SJCRH30 (cell line): ENCODE results near the gene CACNA1A. TPM values are rescaled to one million over a fixed set of nuclear protein-coding genes. Genes with fewer than 3 reads are reported as not detected.
A peak's percentile ranks its signal among the peaks of the same experiment; 100 is the strongest.
"Not testable (repeated sequence)": the region's sequence is repeated elsewhere in the genome, so short reads cannot be mapped to it uniquely, and the experiment has no call there.

Experiments
- DNase-seq, 2 experiments: peaks; one replicate each; pipeline ENCODE4 v3.0.0-alpha.2; 2015 to 2020
- H3K27ac ChIP-seq: fragments of 250-450 bp; sonication (Bioruptor Pico); 2 replicates; pipeline ENCODE4 v1.5.1; 2020; ENCODE audit warnings: mild to moderate bottlenecking, moderate library complexity
- H3K27me3 ChIP-seq: fragments of 250-450 bp; sonication (Bioruptor Pico); 2 replicates; pipeline ENCODE4 v1.5.1; 2020; ENCODE audit warnings: mild to moderate bottlenecking, moderate library complexity
- H3K36me3 ChIP-seq: fragments of 250-450 bp; sonication (Bioruptor Pico); 2 replicates; pipeline ENCODE4 v1.5.1; 2020; ENCODE audit warnings: mild to moderate bottlenecking, moderate library complexity
- H3K4me1 ChIP-seq: fragments of 250-450 bp; sonication (Bioruptor Pico); 2 replicates; pipeline ENCODE4 v1.5.1; 2020; ENCODE audit warnings: mild to moderate bottlenecking, moderate library complexity
- H3K4me3 ChIP-seq: fragments of 250-450 bp; sonication (Bioruptor Pico); 2 replicates; pipeline ENCODE4 v1.5.1; 2020; ENCODE audit warnings: mild to moderate bottlenecking, moderate library complexity
- H3K9me3 ChIP-seq: fragments of 250-450 bp; sonication (Bioruptor Pico); replicated peaks from 2 replicates; pipeline ENCODE4 v1.5.1; 2020; ENCODE audit warnings: mild to moderate bottlenecking, moderate library complexity
- total RNA-seq: library from RNA; depleted of rRNA; stranded (reverse); fragments of >200 nt; shearing (Covaris generic); gene quantifications from 2 replicates; pipeline ENCODE4 v1.2.3, GENCODE V29; 2014

CACNA1A gene
- total RNA-seq, 1 experiment from 2014 or later, result 0.12 TPM

DNA sequence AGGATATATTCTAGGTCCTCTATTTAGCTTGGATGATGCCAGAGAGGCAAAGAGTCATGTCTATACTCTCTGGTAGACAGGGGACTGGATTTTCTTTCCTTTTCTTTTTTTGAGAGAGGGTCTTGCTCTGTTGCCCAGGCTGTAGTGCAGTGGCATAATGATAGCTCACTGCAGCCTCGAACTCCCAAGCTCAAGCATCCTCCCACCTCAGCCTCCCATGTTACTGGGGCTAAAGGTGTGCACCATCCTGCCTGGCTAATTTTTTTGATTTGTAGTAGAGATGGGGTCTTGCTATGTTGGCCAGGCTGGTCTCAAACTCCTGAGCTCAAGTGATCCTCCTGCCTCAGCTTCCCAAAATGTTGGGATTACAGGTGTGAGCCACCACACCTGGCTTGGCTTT is 249.9 kb downstream of the CACNA1A start:
- not testable (repeated sequence) for H3K9me3 ChIP-seq, H3K27ac ChIP-seq, DNase-seq, H3K4me3 ChIP-seq, H3K27me3 ChIP-seq, H3K4me1 ChIP-seq, H3K36me3 ChIP-seq

DNA sequence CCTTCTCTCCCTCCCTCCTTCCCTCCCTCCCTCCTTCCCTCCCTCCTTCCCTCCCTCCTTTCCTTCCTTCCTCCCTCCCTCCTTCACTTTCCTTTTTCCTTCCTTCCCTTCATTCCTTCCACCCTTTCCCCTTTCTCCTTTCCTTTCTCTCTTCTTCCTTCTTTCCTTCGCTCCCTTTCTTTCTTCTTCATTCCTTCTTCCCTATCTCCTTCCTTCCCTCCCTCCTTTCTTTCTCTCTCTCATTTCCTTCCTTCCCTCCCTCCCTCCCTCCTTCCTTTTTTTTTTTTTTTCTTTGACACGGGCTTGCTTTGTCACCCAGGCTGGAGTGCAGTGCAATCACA is 250.6 kb downstream of the CACNA1A start:
- Histone ChIP-seq H3K27me3 (no peaks in the 10 kb centered on the region), H3K9me3 (no peaks in the 10 kb centered on the region), H3K27ac (no peak overlapping the region), H3K4me3 (no peak overlapping the region), H3K4me1 (no peaks in the 10 kb centered on the region), H3K36me3 (no peaks in the 10 kb centered on the region)
- no peak for DNase-seq

DNA sequence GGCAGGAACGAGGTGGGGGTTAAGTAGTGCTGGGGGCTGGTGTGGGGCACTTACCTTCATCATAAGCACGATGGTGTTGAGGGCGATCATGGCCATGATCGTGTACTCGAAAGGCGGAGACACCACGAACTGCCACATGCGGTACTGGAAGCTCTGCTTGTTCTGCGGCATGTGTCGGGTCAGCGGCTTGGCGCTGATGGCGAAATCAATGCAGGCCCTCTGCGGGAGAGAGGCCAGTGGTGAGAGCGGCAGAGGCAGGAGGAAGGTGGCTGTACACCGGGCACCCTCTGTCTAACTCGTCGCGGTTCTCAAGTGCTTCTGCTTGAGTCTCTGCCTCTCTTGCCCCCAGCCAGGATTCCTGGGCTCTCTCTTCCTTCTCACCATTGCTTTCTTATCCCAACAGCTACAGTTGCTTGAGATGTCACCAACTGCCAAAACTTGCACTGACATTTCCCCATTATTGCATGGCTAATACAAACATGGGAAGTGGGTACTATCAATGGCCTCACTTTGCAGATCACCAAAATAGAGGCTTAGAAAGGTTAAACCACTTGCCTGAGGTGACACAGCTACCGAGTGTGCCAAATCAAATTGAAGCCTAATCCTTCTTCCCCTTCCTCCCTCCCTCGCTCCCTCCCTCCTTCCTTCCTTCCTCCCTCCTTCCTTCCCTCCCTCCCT is 251.1 kb downstream of the CACNA1A start:
- Histone ChIP-seq H3K4me1 (no peaks in the 10 kb centered on the region), H3K9me3 (no peaks in the 10 kb centered on the region), H3K4me3 (no peak overlapping the region), H3K27ac (no peak overlapping the region), H3K36me3 (no peaks in the 10 kb centered on the region), H3K27me3 (no peaks in the 10 kb centered on the region)
- DNase-seq, result no peak

DNA sequence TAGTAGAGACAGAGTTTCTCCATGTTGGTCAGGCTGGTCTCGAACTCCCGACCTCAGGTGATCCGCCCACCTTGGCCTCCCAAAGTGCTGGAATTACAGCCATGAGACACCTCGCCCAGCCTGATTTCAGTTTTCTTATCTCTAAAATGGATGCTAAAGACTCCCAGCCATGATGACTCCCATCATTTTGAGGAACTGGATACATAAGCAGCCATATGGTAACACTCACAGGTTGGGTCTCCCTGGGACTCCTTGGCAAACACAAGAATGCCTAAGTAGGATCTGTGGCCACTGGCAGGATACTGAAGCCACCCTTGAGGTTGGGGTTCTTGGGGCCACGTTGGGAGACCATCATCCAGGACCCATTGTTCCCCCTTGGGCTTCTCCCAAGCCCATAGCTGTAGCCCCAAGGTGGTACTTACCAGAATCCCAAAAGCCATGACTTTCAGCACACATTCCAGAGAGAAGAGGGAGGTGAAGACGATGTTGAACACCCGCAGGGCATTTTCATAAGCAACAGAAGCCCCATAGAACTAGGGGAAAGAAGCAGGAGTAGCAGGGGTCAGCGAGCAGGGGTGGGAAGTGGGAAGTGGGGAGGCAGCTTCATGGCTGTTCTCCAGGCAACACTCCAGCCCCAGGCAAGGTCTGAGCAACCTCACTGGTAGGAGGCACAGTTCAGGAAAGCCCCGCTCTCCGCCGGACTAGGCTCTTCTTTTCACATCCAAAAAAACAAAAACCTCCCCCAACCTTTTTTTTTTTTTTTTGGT is 253.5 kb downstream of the CACNA1A start:
- H3K27me3 ChIP-seq, result peaks cover under 1% of the 10 kb centered on the region; the same call in 1 of the 2 replicates
- no peaks in the 10 kb centered on the region for H3K9me3 ChIP-seq
- no peaks in the 10 kb centered on the region for H3K36me3 ChIP-seq
- no peaks in the 10 kb centered on the region for H3K4me1 ChIP-seq
- DNase-seq, result no peak
- H3K4me3 ChIP-seq, result no peak overlapping the region
- no peak overlapping the region for H3K27ac ChIP-seq

DNA sequence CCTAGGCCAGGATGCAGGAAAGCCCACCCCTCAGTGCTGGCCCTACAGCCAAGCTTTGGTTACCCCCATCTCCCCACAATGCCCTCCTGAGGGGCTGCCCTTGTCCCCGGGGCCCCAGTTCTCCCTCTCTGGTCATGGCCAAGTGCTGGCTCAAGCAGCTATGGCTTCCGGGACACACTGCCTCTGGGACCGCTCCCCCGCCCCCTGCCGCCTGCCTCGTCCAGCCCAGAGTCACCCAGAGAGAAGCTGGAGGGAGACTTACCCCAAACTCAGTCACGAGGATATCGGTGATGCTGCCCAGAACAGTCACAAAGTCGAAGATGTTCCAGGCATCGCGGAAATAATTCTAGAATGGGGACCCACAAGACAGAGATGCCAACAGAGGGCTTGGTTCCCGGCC is 261.4 kb downstream of the CACNA1A start:
- Histone ChIP-seq H3K27me3 (peaks cover 2% of the 10 kb centered on the region; the same call in 1 of the 2 replicates), H3K36me3 (no peaks in the 10 kb centered on the region), H3K27ac (no peak overlapping the region), H3K4me1 (no peaks in the 10 kb centered on the region), H3K9me3 (no peaks in the 10 kb centered on the region), H3K4me3 (no peak overlapping the region)
- no peak for DNase-seq

GRCh38 chr19:13241231-13242104 is 264.8 kb downstream of the CACNA1A start:
- no peak overlapping the region for H3K27ac ChIP-seq
- H3K27me3 ChIP-seq, result no peaks in the 10 kb centered on the region; the same call in 1 of the 2 replicates
- H3K36me3 ChIP-seq, result no peaks in the 10 kb centered on the region
- DNase-seq, result peak; percentile 31 to 34
- no peaks in the 10 kb centered on the region for H3K9me3 ChIP-seq
- no peak overlapping the region for H3K4me3 ChIP-seq
- no peaks in the 10 kb centered on the region for H3K4me1 ChIP-seq

- Histone ChIP-seq H3K4me1 (no peaks in the 10 kb centered on the region), H3K27ac (no peak overlapping the region), H3K4me3 (no peak overlapping the region), H3K9me3 (no peaks in the 10 kb centered on the region), H3K27me3 (no peaks in the 10 kb centered on the region; the same call in 1 of the 2 replicates), H3K36me3 (no peaks in the 10 kb centered on the region)
- DNase-seq, result no peak
These were observed 265.8 kb downstream of the CACNA1A start for GRCh38 chr19:13240312-13241022.

DNA sequence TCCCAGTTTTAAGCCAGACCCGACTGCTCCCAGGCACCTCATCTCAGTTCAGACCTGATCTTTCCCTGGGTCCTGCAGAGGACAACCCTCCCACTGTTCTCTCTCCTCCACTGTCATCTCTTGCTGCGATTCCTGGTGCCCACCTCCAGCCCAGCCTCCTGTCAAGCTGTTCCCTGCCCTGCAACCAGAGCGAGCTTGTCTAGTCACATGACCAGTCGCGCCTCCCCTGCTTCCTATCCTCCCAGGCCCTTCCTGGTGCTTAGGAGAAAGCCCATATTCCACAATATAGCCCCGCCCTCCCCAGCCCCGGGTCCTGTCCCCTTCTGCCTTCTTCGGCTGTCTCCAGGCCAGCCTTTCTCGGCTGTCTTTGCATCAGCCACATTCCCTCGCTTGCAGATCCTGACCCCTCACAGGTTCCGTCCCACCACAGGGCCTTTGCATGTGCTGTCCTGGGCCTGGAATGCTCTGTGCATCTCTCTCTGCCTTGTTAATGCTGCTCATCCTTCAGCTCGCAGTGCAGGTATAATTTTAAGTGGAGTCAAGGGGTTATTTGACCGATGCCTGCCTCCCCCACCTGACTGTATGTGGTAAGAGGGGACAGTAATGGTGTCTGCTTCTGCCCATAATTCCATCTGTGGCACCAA is 267.3 kb downstream of the CACNA1A start:
- H3K36me3 ChIP-seq, result no peaks in the 10 kb centered on the region
- no peak overlapping the region for H3K4me3 ChIP-seq
- DNase-seq, result no peak
- peaks cover 6% of the 10 kb centered on the region; the same call in 1 of the 2 replicates for H3K27me3 ChIP-seq
- no peak overlapping the region for H3K27ac ChIP-seq
- no peaks in the 10 kb centered on the region; the same call in 1 of the 2 replicates for H3K4me1 ChIP-seq
- H3K9me3 ChIP-seq, result no peaks in the 10 kb centered on the region

DNA sequence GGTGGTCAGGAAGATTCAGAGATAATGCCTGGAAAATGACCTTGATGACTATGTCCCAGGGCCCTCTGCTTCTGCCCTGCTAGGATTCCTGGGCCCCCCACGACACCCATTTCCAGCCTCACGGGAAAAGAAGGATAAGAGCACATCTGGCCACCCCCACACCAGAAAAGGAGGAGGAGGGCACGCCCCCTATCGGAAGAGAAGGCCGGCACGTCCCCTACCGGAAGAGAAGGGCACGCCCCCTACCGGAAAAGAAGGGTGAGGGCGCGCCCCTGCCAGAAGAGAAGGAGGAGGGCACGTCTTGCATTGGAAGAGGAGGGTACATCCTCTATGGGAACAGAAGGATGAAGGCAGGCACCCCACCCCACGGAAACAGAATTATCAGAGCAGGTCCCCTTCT is 271.8 kb downstream of the CACNA1A start:
- Histone ChIP-seq H3K4me1 (no peaks in the 10 kb centered on the region; the same call in 1 of the 2 replicates), H3K36me3 (no peaks in the 10 kb centered on the region), H3K27ac (no peak overlapping the region), H3K4me3 (no peak overlapping the region), H3K27me3 (peaks cover 13% of the 10 kb centered on the region), H3K9me3 (no peaks in the 10 kb centered on the region)
- peak; percentile 72 to 77 for DNase-seq

- no peak overlapping the region for H3K4me3 ChIP-seq
- DNase-seq, result no peak
- no peaks in the 10 kb centered on the region; the same call in 1 of the 2 replicates for H3K4me1 ChIP-seq
- H3K36me3 ChIP-seq, result no peaks in the 10 kb centered on the region
- H3K27me3 ChIP-seq, result peaks cover 21% of the 10 kb centered on the region
- H3K27ac ChIP-seq, result no peak overlapping the region
- no peaks in the 10 kb centered on the region for H3K9me3 ChIP-seq
These were observed 274.6 kb downstream of the CACNA1A start for GRCh38 chr19:13231663-13232062.

DNA sequence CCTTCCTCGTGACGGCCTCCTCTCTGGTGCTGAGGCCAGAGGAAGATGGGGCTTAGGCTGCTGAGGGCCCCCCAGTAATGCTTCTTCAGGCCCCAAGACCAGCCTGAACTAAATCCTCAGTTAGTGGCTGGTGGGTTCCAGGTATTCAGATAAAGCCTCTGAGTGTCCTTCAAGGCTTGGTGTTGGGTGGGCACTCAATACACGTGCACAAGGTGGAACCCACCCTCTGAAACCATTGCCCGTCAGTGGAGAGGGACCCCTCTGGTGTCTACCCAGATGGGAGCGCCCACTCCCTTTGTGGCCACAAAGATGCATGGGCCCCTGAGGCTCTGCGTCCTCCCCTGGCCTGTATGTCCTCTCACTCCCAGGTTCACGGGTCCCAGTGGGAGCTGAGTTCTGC is 277.0 kb downstream of the CACNA1A start:
- DNase-seq, result no peak
- Histone ChIP-seq H3K27ac (no peak overlapping the region), H3K4me1 (no peaks in the 10 kb centered on the region), H3K4me3 (no peak overlapping the region), H3K9me3 (no peaks in the 10 kb centered on the region), H3K36me3 (no peaks in the 10 kb centered on the region), H3K27me3 (peaks cover 27% of the 10 kb centered on the region)

DNA sequence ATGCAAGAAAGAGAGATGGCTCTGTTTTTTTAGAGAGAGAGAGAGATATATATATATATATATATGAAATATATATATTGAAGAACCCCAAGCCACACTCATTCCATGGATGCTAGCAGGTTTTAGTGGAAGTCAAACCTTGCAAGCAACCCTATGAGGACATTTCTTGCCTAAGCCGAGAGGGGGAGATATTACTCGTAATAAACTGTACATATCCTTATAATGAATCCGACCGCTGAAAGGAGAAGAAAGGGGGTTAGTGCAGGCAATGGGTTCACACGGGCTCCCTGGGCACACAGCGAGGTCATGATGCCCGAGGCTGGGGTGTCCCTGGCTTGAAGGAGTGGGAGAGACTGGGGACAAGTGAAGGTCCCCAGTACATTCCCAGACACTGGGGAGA is 277.7 kb downstream of the CACNA1A start:
- Histone ChIP-seq H3K27me3 (peaks cover 27% of the 10 kb centered on the region), H3K36me3 (no peaks in the 10 kb centered on the region), H3K27ac (no peak overlapping the region), H3K4me3 (no peak overlapping the region), H3K9me3 (no peaks in the 10 kb centered on the region), H3K4me1 (no peaks in the 10 kb centered on the region)
- no peak for DNase-seq

DNA sequence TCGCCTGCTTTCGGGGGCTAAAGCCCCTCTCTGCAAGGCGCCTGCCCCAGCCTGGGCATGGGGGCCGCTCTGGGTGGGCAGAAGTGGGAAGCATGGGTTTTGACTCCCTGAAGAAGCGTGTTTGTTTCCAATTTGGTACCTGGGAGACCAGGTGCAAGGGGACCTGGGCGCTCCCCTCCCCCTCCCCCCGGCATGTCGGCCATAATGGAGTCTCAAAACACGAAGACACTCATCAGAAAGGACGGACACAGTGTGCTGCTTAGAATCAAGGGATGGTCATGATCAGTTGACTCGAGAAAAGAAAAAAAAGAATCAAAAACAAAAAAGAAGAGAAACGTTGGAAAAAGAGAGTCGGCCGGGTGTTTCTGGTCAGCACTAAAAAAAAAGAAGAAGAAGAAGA is 279.3 kb downstream of the CACNA1A start:
- H3K27me3 ChIP-seq, result peaks cover 27% of the 10 kb centered on the region
- H3K4me1 ChIP-seq, result no peaks in the 10 kb centered on the region
- H3K27ac ChIP-seq, result no peak overlapping the region
- no peak overlapping the region for H3K4me3 ChIP-seq
- no peaks in the 10 kb centered on the region for H3K9me3 ChIP-seq
- no peak for DNase-seq
- H3K36me3 ChIP-seq, result no peaks in the 10 kb centered on the region
